HUES6 (cell line): ENCODE data around the gene BAG1.

Source experiments
- H3K27ac ChIP-seq: 2 replicates; pipeline ENCODE4 v1.7.0; 2013; ENCODE audit warnings: low read depth, mild to moderate bottlenecking, low read length, inconsistent platforms
- H3K27me3 ChIP-seq: 2 replicates; pipeline ENCODE4 v1.6.1; 2013; ENCODE audit warnings: low read length; ENCODE audit not compliant: control insufficient read depth, insufficient read depth
- H3K36me3 ChIP-seq: 2 replicates; pipeline ENCODE4 v1.6.1; 2013; ENCODE audit warnings: low read length; ENCODE audit not compliant: control insufficient read depth, insufficient read depth
- H3K4me1 ChIP-seq: 2 replicates; pipeline ENCODE4 v1.6.1; 2013; ENCODE audit warnings: low read length; ENCODE audit not compliant: control insufficient read depth, insufficient read depth
- H3K4me3 ChIP-seq: 2 replicates; pipeline ENCODE4 v1.5.1; 2013; ENCODE audit warnings: low read depth, low read length
- H3K9ac ChIP-seq: one replicate; pipeline ENCODE4 v1.6.1; 2013; ENCODE audit warnings: mild to moderate bottlenecking, low read length
- H3K9me3 ChIP-seq: 2 replicates; pipeline ENCODE4 v1.6.1; 2013; ENCODE audit warnings: low read depth, low read length; ENCODE audit not compliant: control insufficient read depth, insufficient read depth

BAG1 gene

GRCh38 chr9:33256236-33256635 lies 8.3 kb downstream of the BAG1 start:
- H3K9ac ChIP-seq: no peak overlapping the region
- H3K36me3 ChIP-seq: peaks cover 85% of the 10 kb centered on the region
- H3K9me3 ChIP-seq: no peaks in the 10 kb centered on the region
- H3K4me1 ChIP-seq: no peaks in the 10 kb centered on the region
- H3K27ac ChIP-seq: no peak overlapping the region
- no peak overlapping the region for H3K4me3 ChIP-seq
- no peaks in the 10 kb centered on the region for H3K27me3 ChIP-seq

GRCh38 chr9:33255471-33255870 lies 9.0 kb downstream of the BAG1 start:
- H3K4me1 ChIP-seq: no peaks in the 10 kb centered on the region
- peaks cover 77% of the 10 kb centered on the region for H3K36me3 ChIP-seq

GRCh38 chr9:33255014-33255413 lies 9.5 kb downstream of the BAG1 start:
- Histone ChIP-seq H3K27me3 (no peaks in the 10 kb centered on the region), H3K27ac (no peak overlapping the region), H3K9me3 (no peaks in the 10 kb centered on the region), H3K4me3 (no peak overlapping the region), H3K36me3 (peaks cover 72% of the 10 kb centered on the region), H3K9ac (no peak overlapping the region), H3K4me1 (no peaks in the 10 kb centered on the region)

More at GRCh38 chr9:33255471-33255870, 9.0 kb downstream of the BAG1 start:
- Histone ChIP-seq H3K27me3 (no peaks in the 10 kb centered on the region), H3K27ac (no peak overlapping the region), H3K4me3 (no peak overlapping the region), H3K9ac (no peak overlapping the region), H3K9me3 (no peaks in the 10 kb centered on the region)

- Histone ChIP-seq H3K27me3 (no peaks in the 10 kb centered on the region), H3K36me3 (peaks cover 64% of the 10 kb centered on the region), H3K9me3 (no peaks in the 10 kb centered on the region), H3K9ac (no peak overlapping the region), H3K27ac (no peak overlapping the region), H3K4me3 (no peak overlapping the region), H3K4me1 (no peaks in the 10 kb centered on the region)
Measured at GRCh38 chr9:33254211-33254610, 10.3 kb downstream of the BAG1 start.

GRCh38 chr9:33250458-33250995 lies 14.0 kb downstream of the BAG1 start:
- H3K27me3 ChIP-seq: no peaks in the 10 kb centered on the region

GRCh38 chr9:33249983-33250382 lies 14.5 kb downstream of the BAG1 start:
- H3K36me3 ChIP-seq: peaks cover 31% of the 10 kb centered on the region
- H3K4me3 ChIP-seq: no peak overlapping the region
- H3K27ac ChIP-seq: no peak overlapping the region
- H3K27me3 ChIP-seq: no peaks in the 10 kb centered on the region
- no peaks in the 10 kb centered on the region for H3K9me3 ChIP-seq
- no peak overlapping the region for H3K9ac ChIP-seq
- no peaks in the 10 kb centered on the region for H3K4me1 ChIP-seq

More at GRCh38 chr9:33250458-33250995, 14.0 kb downstream of the BAG1 start:
- Histone ChIP-seq H3K4me1 (no peaks in the 10 kb centered on the region), H3K4me3 (no peak overlapping the region), H3K9ac (no peak overlapping the region), H3K27ac (no peak overlapping the region), H3K36me3 (peaks cover 36% of the 10 kb centered on the region), H3K9me3 (no peaks in the 10 kb centered on the region)

GRCh38 chr9:33249087-33249658 lies 15.3 kb downstream of the BAG1 start:
- Histone ChIP-seq H3K36me3 (peaks cover 22% of the 10 kb centered on the region), H3K9me3 (no peaks in the 10 kb centered on the region), H3K4me3 (no peak overlapping the region), H3K4me1 (no peaks in the 10 kb centered on the region), H3K27ac (no peak overlapping the region), H3K9ac (no peak overlapping the region), H3K27me3 (no peaks in the 10 kb centered on the region)

- Histone ChIP-seq H3K4me1 (no peaks in the 10 kb centered on the region), H3K4me3 (no peak overlapping the region), H3K27me3 (no peaks in the 10 kb centered on the region), H3K9me3 (no peaks in the 10 kb centered on the region), H3K27ac (no peak overlapping the region), H3K36me3 (peaks cover 19% of the 10 kb centered on the region), H3K9ac (no peak overlapping the region)
Measured at GRCh38 chr9:33248606-33249005, 15.9 kb downstream of the BAG1 start.

GRCh38 chr9:33246269-33246860 lies 18.1 kb downstream of the BAG1 start:
- Histone ChIP-seq H3K4me1 (no peaks in the 10 kb centered on the region), H3K9ac (no peak overlapping the region), H3K27ac (no peak overlapping the region), H3K4me3 (no peak overlapping the region), H3K27me3 (no peaks in the 10 kb centered on the region), H3K36me3 (0 out of 2 replicates have a peak, but pooled peaks cover 8% of the 10 kb centered on the region), H3K9me3 (no peaks in the 10 kb centered on the region)

GRCh38 chr9:33245341-33245740 lies 19.2 kb downstream of the BAG1 start:
- H3K9me3 ChIP-seq: no peaks in the 10 kb centered on the region
- H3K36me3 ChIP-seq: 0 out of 2 replicates have a peak, but pooled peaks cover 8% of the 10 kb centered on the region
- no peak overlapping the region for H3K4me3 ChIP-seq
- H3K27ac ChIP-seq: no peak overlapping the region
- no peaks in the 10 kb centered on the region; the same call in 1 of the 2 replicates for H3K4me1 ChIP-seq
- no peak overlapping the region for H3K9ac ChIP-seq
- no peaks in the 10 kb centered on the region for H3K27me3 ChIP-seq

- no peak overlapping the region for H3K27ac ChIP-seq
- H3K9ac ChIP-seq: no peak overlapping the region
- no peak overlapping the region for H3K4me3 ChIP-seq
- no peaks in the 10 kb centered on the region for H3K27me3 ChIP-seq
- no peaks in the 10 kb centered on the region for H3K9me3 ChIP-seq
- H3K4me1 ChIP-seq: no peaks in the 10 kb centered on the region; the same call in 1 of the 2 replicates
- 0 out of 2 replicates have a peak, but pooled peaks cover 8% of the 10 kb centered on the region for H3K36me3 ChIP-seq
Measured at GRCh38 chr9:33244137-33244784, 20.2 kb downstream of the BAG1 start.
